Progenitor cell of endocrine pancreas (in vitro differentiated cells): Measurements from ENCODE around the gene PARVG. TPM values are rescaled to one million over a fixed set of nuclear protein-coding genes. Genes with fewer than 3 reads are reported as not detected.

Source experiments
- DNase-seq: peaks from one replicate; pipeline ENCODE4 v3.0.0; 2021; ENCODE audit warnings: low spot score; ENCODE audit not compliant: unreplicated experiment
- H3K27ac Mint-ChIP-seq: 2 replicates; pipeline ENCODE4 v1.8.0; 2021; ENCODE audit warnings: mild to moderate bottlenecking, moderate library complexity, mixed read lengths
- H3K27me3 Mint-ChIP-seq: 2 replicates; pipeline ENCODE4 v1.8.0; 2021; ENCODE audit warnings: mixed read lengths
- H3K36me3 Mint-ChIP-seq: 2 replicates; pipeline ENCODE4 v1.8.0; 2022; ENCODE audit warnings: mixed read lengths; ENCODE audit not compliant: insufficient read depth
- H3K4me1 Mint-ChIP-seq: 2 replicates; pipeline ENCODE4 v1.8.0; 2021; ENCODE audit warnings: low read depth, mixed read lengths
- H3K4me3 Mint-ChIP-seq: 2 replicates; pipeline ENCODE4 v1.8.0; 2021; ENCODE audit warnings: low read depth, mild to moderate bottlenecking, moderate library complexity, mixed read lengths
- H3K9me3 Mint-ChIP-seq: 2 replicates; pipeline ENCODE4 v1.8.0; 2021; ENCODE audit warnings: low read depth, mixed read lengths
- total RNA-seq: library from RNA; stranded (reverse); gene quantifications from 2 replicates; pipeline ENCODE4 v1.2.1, GENCODE V29; 2021
- TF ChIP-seq, protein P1 (sequence below): fragments of 200-600 bp; sonication (generic); IDR thresholded peaks from one replicate; pipeline ENCODE4 v1.5.0; 2021; ENCODE audit warnings: antibody characterized with exemption, mild to moderate bottlenecking; ENCODE audit not compliant: unreplicated experiment

The PARVG gene
- total RNA-seq, 1 donor from 2014 or later = not detected

DNA sequence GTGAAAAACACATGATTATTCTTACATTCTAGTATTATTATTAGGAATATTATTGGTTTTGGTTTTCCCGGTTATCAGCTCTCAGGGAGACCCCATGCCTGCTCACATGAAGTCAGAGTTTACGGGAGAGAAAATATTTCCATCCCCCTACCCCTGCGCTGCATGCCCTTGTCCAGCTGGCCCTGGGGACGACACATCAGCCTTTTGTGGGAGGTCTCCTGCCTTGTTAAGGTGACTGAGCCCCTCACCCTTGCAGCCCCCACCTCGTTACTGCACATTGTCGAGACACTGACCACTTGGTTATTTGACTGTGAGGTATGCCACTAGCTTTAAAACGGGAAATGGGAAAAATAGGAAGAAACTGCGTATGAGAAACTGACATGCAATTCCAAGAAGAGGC, 63.0 kb downstream of the PARVG start:
- Mint-ChIP-seq H3K27ac (no peak overlapping the region), H3K27me3 (peaks cover 3% of the 10 kb centered on the region), H3K4me3 (no peak overlapping the region), H3K9me3 (peaks cover 3% of the 10 kb centered on the region), H3K4me1 (no peaks in the 10 kb centered on the region), H3K36me3 (no peaks in the 10 kb centered on the region)
- DNase-seq = no peak
- TF ChIP-seq, protein P1, sequence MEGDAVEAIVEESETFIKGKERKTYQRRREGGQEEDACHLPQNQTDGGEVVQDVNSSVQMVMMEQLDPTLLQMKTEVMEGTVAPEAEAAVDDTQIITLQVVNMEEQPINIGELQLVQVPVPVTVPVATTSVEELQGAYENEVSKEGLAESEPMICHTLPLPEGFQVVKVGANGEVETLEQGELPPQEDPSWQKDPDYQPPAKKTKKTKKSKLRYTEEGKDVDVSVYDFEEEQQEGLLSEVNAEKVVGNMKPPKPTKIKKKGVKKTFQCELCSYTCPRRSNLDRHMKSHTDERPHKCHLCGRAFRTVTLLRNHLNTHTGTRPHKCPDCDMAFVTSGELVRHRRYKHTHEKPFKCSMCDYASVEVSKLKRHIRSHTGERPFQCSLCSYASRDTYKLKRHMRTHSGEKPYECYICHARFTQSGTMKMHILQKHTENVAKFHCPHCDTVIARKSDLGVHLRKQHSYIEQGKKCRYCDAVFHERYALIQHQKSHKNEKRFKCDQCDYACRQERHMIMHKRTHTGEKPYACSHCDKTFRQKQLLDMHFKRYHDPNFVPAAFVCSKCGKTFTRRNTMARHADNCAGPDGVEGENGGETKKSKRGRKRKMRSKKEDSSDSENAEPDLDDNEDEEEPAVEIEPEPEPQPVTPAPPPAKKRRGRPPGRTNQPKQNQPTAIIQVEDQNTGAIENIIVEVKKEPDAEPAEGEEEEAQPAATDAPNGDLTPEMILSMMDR = no peak

DNA sequence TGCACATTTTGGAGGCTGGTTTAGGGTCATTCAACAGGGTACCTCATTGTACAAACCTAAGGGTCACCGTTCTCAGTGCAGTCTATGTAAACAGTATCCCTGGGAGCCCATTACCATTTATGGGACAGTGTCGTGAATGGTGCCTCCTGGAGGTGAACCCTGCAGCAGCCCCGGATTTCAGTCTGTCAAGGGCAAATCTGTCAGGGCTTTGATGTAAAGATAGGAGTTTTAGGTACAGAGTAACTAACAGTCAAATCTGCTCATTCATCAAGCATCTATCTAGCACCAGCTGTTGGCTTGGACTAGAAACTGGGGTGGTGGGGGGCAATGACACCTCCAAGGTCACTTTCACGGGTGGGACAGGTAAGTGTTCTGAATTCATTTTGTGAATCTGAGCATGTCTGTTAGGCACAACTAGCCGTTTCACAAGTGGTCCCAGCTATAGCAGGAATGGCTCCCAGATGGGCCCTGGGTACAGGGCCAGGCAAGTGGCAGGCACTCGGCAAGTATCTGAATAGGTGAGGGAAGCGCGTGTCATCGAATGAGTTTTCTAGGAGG, 63.6 kb downstream of the PARVG start:
- Mint-ChIP-seq H3K36me3 (no peaks in the 10 kb centered on the region), H3K9me3 (peaks cover 4% of the 10 kb centered on the region), H3K27me3 (peaks cover 3% of the 10 kb centered on the region), H3K27ac (no peak overlapping the region), H3K4me3 (no peak overlapping the region), H3K4me1 (no peaks in the 10 kb centered on the region)
- no peak for DNase-seq
- TF ChIP-seq, protein P1 = no peak

DNA sequence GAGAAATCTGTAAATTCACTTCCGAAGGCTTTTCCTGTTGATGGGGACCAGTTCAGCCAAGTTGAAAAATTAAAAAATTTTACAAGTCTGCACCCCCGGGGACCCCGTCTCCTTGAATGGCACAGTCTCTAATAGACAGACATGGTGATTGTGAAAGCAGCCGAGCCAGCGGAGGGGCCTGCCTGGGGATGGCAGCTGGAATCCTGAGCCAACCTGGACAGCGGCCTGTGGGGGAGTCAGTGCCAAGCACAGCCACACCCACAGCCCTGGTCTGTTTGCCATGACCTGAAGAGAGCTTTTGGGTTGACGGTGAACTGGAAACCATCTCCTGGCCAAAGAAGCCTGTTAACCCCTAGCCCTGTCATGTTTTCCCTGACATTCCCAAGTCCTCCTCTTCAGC, 64.7 kb downstream of the PARVG start:
- Mint-ChIP-seq H3K9me3 (peaks cover 15% of the 10 kb centered on the region), H3K36me3 (no peaks in the 10 kb centered on the region), H3K4me3 (no peak overlapping the region), H3K4me1 (no peaks in the 10 kb centered on the region), H3K27me3 (peaks cover 3% of the 10 kb centered on the region), H3K27ac (no peak overlapping the region)
- TF ChIP-seq, protein P1 = no peak
- no peak for DNase-seq

DNA sequence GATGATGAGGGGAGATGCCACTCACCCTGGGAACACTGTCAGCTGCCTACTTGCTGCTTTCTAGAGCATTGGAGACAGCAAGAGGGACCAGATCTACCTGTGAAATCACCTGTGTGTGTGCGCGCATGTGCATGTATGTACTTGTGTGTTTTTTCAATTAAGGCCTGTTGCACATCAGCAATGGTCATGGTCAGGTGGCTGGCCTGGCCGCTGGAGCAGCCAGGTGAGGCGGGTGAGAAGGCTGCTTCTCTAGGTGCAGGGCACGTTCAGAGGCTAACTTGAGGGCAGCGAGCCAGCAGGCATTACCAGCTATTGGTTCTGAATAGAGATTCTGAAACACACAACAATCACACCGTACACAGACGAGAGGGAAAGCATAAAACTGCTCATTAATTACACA, 65.1 kb downstream of the PARVG start:
- Mint-ChIP-seq H3K36me3 (no peaks in the 10 kb centered on the region), H3K9me3 (peaks cover 19% of the 10 kb centered on the region), H3K4me1 (no peaks in the 10 kb centered on the region), H3K27ac (no peak overlapping the region), H3K4me3 (no peak overlapping the region), H3K27me3 (peaks cover 3% of the 10 kb centered on the region)
- no peak for DNase-seq
- TF ChIP-seq, protein P1 = no peak

DNA sequence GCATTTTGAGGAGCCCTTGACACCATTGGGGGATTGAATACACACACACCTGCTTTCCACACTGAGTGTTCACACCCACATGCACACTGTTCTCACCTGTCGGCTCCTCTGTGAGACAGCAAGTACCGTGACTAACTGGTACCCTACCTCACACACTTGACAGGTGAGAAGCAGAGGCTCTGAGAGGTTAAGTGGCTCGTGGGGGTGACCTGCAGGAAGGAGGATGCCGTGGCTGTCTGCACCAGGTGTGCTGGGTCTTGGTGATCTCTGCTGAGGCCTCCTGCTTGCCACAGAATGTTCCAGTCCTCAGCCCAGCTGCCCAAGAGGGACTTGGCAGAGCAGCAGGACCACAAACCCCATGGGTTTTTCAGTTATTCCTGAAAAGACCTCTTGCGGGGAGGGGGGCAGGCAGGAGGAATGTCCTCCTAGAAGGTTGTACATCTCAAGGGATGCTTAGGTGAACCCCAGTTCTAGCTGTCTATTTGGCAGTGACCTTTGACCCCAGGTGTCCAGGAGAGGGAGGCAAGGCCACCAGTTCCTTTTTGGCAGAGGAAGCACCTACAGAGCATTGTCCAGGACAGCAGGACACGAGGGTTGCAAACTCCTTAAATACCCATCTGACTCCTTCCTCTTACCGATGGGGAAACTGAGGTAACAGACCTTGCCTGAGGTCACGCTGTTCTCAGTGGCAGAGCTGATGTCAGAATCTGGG, 66.0 kb downstream of the PARVG start:
- no peaks in the 10 kb centered on the region for H3K4me1 Mint-ChIP-seq
- H3K27ac Mint-ChIP-seq = no peak overlapping the region
- no peak for DNase-seq
- TF ChIP-seq, protein P1 = no peak
- no peaks in the 10 kb centered on the region for H3K36me3 Mint-ChIP-seq
- no peak overlapping the region for H3K4me3 Mint-ChIP-seq
- peaks cover 25% of the 10 kb centered on the region for H3K9me3 Mint-ChIP-seq
- peaks cover 3% of the 10 kb centered on the region for H3K27me3 Mint-ChIP-seq
